Calu3 (cell line): ENCODE measurements around the gene COPG2. TPM values are rescaled to one million over a fixed set of nuclear protein-coding genes. Genes with fewer than 3 reads are reported as not detected.

Experiments used
- BruUV-seq: library from RNA; stranded (reverse); fragments of 400-500 nt; replicated peaks from 2 replicates; lab custom pipeline; 2021; lab: Mats Ljungman, UMichigan
- CTCF ChIA-PET: fragments of 300-600 bp; sonication (Branson Sonifier 250); formaldehyde crosslinking; loops from one replicate; lab custom pipeline; 2022; ENCODE audit warnings: antibody characterized with exemption; lab: Charles Lee
- DNase-seq: peaks from one replicate; pipeline ENCODE4 v3.0.0; 2022
- H3K27ac Mint-ChIP-seq: one replicate; pipeline ENCODE4 v1.8.0; 2022; ENCODE audit warnings: mixed read lengths; ENCODE audit not compliant: unreplicated experiment
- H3K27me3 Mint-ChIP-seq: one replicate; pipeline ENCODE4 v1.8.0; 2022; ENCODE audit warnings: mixed read lengths; ENCODE audit not compliant: unreplicated experiment
- H3K36me3 Mint-ChIP-seq: one replicate; pipeline ENCODE4 v1.8.0; 2022; ENCODE audit warnings: mild to moderate bottlenecking, moderate library complexity, mixed read lengths; ENCODE audit not compliant: insufficient read depth, unreplicated experiment
- H3K4me1 Mint-ChIP-seq: one replicate; pipeline ENCODE4 v1.8.0; 2022; ENCODE audit warnings: mild to moderate bottlenecking, low read depth, mixed read lengths; ENCODE audit not compliant: unreplicated experiment
- H3K4me3 Mint-ChIP-seq: one replicate; pipeline ENCODE4 v1.8.0; 2022; ENCODE audit warnings: mild to moderate bottlenecking, low read depth, moderate library complexity, mixed read lengths; ENCODE audit not compliant: unreplicated experiment
- H3K9me3 Mint-ChIP-seq: one replicate; pipeline ENCODE4 v1.8.0; 2022; ENCODE audit warnings: low read depth, mixed read lengths; ENCODE audit not compliant: unreplicated experiment
- CTCF ChIP-seq: fragments of 200-600 bp; IDR thresholded peaks from one replicate; pipeline ENCODE4 v1.8.0; 2022; ENCODE audit warnings: antibody characterized with exemption; ENCODE audit not compliant: unreplicated experiment
- intact Hi-C: fragments of 100-400 bp; cut with micrococcal nuclease; formaldehyde crosslinking; loops from one replicate; pipeline ENCODE4 v1.10.0; 2022; ENCODE audit not compliant: unreplicated experiment
- total RNA-seq: library from RNA; stranded (reverse); gene quantifications from 2 replicates; pipeline ENCODE4 v1.2.3, GENCODE V29; 2022

The COPG2 gene
- total RNA-seq, 1 experiment from 2014 or later = 18.2 TPM

GRCh38 chr7:130627775-130628174, 40.8 kb downstream of the COPG2 start:
- BruUV-seq = no TSS peak
- DNase-seq = no peak
- Mint-ChIP-seq H3K9me3 (peaks cover 4% of the 10 kb centered on the region), H3K36me3 (no peaks in the 10 kb centered on the region), H3K27ac (no peak overlapping the region), H3K27me3 (no peaks in the 10 kb centered on the region), H3K4me1 (no peaks in the 10 kb centered on the region), H3K4me3 (no peak overlapping the region)
- no peak for TF ChIP-seq CTCF
- intact Hi-C loops = no loop called here
- CTCF ChIA-PET = no interaction called here

- no TSS peak for BruUV-seq
- DNase-seq = no peak
- no peak overlapping the region for H3K4me3 Mint-ChIP-seq
- H3K27me3 Mint-ChIP-seq = no peaks in the 10 kb centered on the region
- H3K36me3 Mint-ChIP-seq = no peaks in the 10 kb centered on the region
- intact Hi-C loops = no loop called here
- no peak for TF ChIP-seq CTCF
- CTCF ChIA-PET = no interaction called here
- no peaks in the 10 kb centered on the region for H3K4me1 Mint-ChIP-seq
- no peaks in the 10 kb centered on the region for H3K9me3 Mint-ChIP-seq
- no peak overlapping the region for H3K27ac Mint-ChIP-seq
Measured at GRCh38 chr7:130622866-130623265, 45.7 kb downstream of the COPG2 start.

GRCh38 chr7:130615583-130615982, 53.0 kb downstream of the COPG2 start:
- no peak overlapping the region for H3K27ac Mint-ChIP-seq
- BruUV-seq = no TSS peak
- H3K36me3 Mint-ChIP-seq = no peaks in the 10 kb centered on the region

GRCh38 chr7:130614449-130614848, 54.1 kb downstream of the COPG2 start:
- Mint-ChIP-seq H3K36me3 (no peaks in the 10 kb centered on the region), H3K4me3 (no peak overlapping the region), H3K27ac (no peak overlapping the region), H3K4me1 (no peaks in the 10 kb centered on the region), H3K9me3 (no peaks in the 10 kb centered on the region), H3K27me3 (no peaks in the 10 kb centered on the region)
- CTCF ChIA-PET = no interaction called here
- no peak for DNase-seq
- no peak for TF ChIP-seq CTCF
- intact Hi-C loops = no loop called here
- BruUV-seq = no TSS peak

More at GRCh38 chr7:130615583-130615982, 53.0 kb downstream of the COPG2 start:
- Mint-ChIP-seq H3K4me1 (no peaks in the 10 kb centered on the region), H3K9me3 (no peaks in the 10 kb centered on the region), H3K27me3 (no peaks in the 10 kb centered on the region), H3K4me3 (no peak overlapping the region)
- intact Hi-C loops = no loop called here
- CTCF ChIA-PET = no interaction called here
- TF ChIP-seq CTCF = no peak
- DNase-seq = no peak
